WTC11 (cell line): Measurements from ENCODE around the gene BHMT2. TPM values are rescaled to one million over a fixed set of nuclear protein-coding genes. Genes with fewer than 3 reads are reported as not detected.

Source experiments
- ATAC-seq: fragments of 200-7000 bp; cut with Tn5 transposase; 2 replicates; pipeline ENCODE4 v1.10.0; 2021; ENCODE audit warnings: mild to moderate bottlenecking, moderate library complexity
- CTCF ChIA-PET: fragments of 300-600 bp; sonication (Branson Sonifier 250); formaldehyde crosslinking; loops from one replicate; lab custom pipeline; 2021; ENCODE audit warnings: antibody characterized with exemption; lab: Charles Lee
- POLR2A ChIA-PET: fragments of 350-600 bp; sonication (Branson Sonifier 250); formaldehyde crosslinking; loops from one replicate; lab custom pipeline; 2021; ENCODE audit warnings: antibody characterized with exemption; lab: Charles Lee
- DNase-seq: peaks from one replicate; pipeline ENCODE4 v3.0.0; 2021; ENCODE audit warnings: low spot score
- H3K27ac Mint-ChIP-seq: 2 replicates; pipeline ENCODE4 v1.8.0; 2021; ENCODE audit warnings: mixed read lengths
- H3K27me3 Mint-ChIP-seq: 2 replicates; pipeline ENCODE4 v1.8.0; 2021; ENCODE audit warnings: low read depth, mild to moderate bottlenecking, moderate library complexity, mixed read lengths
- H3K36me3 Mint-ChIP-seq: 2 replicates; pipeline ENCODE4 v1.8.0; 2021; ENCODE audit warnings: mixed read lengths
- H3K4me1 Mint-ChIP-seq: 2 replicates; pipeline ENCODE4 v1.8.0; 2022; ENCODE audit warnings: mixed read lengths
- H3K4me3 Mint-ChIP-seq: 2 replicates; pipeline ENCODE4 v1.8.0; 2021; ENCODE audit warnings: mild to moderate bottlenecking, moderate library complexity, mixed read lengths
- H3K9me3 Mint-ChIP-seq: 2 replicates; pipeline ENCODE4 v1.8.0; 2021; ENCODE audit warnings: mixed read lengths
- ATF2 ChIP-seq: sonication (generic); formaldehyde crosslinking; IDR thresholded peaks from 2 replicates; pipeline ENCODE4 v1.8.1; 2022; ENCODE audit warnings: low read depth, missing genetic modification reagents, borderline replicate concordance
- CREM ChIP-seq: sonication (generic); formaldehyde crosslinking; IDR thresholded peaks from 2 replicates; pipeline ENCODE4 v1.8.1; 2022; ENCODE audit warnings: mild to moderate bottlenecking, missing genetic modification reagents, moderate library complexity
- CTCF ChIP-seq: fragments of 200-600 bp; IDR thresholded peaks from 2 replicates; pipeline ENCODE4 v1.8.0; 2022; ENCODE audit warnings: antibody characterized with exemption
- ESRRA ChIP-seq: sonication (generic); formaldehyde crosslinking; IDR thresholded peaks from 2 replicates; pipeline ENCODE4 v1.8.1; 2022; ENCODE audit warnings: mild to moderate bottlenecking, missing genetic modification reagents, borderline replicate concordance
- GABPB1 ChIP-seq: sonication (generic); formaldehyde crosslinking; IDR thresholded peaks from 2 replicates; pipeline ENCODE4 v1.8.1; 2023; ENCODE audit warnings: mild to moderate bottlenecking, missing genetic modification reagents
- JAZF1 ChIP-seq: fragments of 250-450 bp; sonication (Bioruptor Pico); IDR thresholded peaks from 2 replicates; pipeline ENCODE4 v1.9.0; 2021; ENCODE audit warnings: moderate library complexity, mild to moderate bottlenecking, inconsistent platforms
- MXD4 ChIP-seq: fragments of 250-450 bp; sonication (Bioruptor Pico); IDR thresholded peaks from 2 replicates; pipeline ENCODE4 v1.8.0; 2021; ENCODE audit warnings: mild to moderate bottlenecking, moderate library complexity, borderline replicate concordance
- NR1H2 ChIP-seq: sonication (generic); formaldehyde crosslinking; IDR thresholded peaks from 2 replicates; pipeline ENCODE4 v1.9.0; 2021; ENCODE audit warnings: mild to moderate bottlenecking, moderate library complexity, missing genetic modification reagents
- SOX15 ChIP-seq: fragments of 250-450 bp; sonication (Bioruptor Pico); IDR thresholded peaks from 2 replicates; pipeline ENCODE4 v1.9.0; 2021; ENCODE audit warnings: mild to moderate bottlenecking
- TEAD4 ChIP-seq: sonication (generic); formaldehyde crosslinking; IDR thresholded peaks from 2 replicates; pipeline ENCODE4 v1.8.0; 2022; ENCODE audit warnings: mild to moderate bottlenecking, missing genetic modification reagents
- ZBTB21 ChIP-seq: sonication (generic); formaldehyde crosslinking; IDR thresholded peaks from 2 replicates; pipeline ENCODE4 v1.8.1; 2023; ENCODE audit warnings: mild to moderate bottlenecking, missing genetic modification reagents, borderline replicate concordance
- ZNF138 ChIP-seq: sonication (generic); formaldehyde crosslinking; conservative IDR thresholded peaks from 2 replicates; pipeline ENCODE4 v1.8.1; 2022; ENCODE audit warnings: mild to moderate bottlenecking, moderate library complexity, missing genetic modification reagents
- ZNF423 ChIP-seq: fragments of 250-450 bp; sonication (Bioruptor Pico); IDR thresholded peaks from 2 replicates; pipeline ENCODE4 v2.1.2; 2022; ENCODE audit warnings: mild to moderate bottlenecking, moderate library complexity
- ZNF532 ChIP-seq: fragments of 250-450 bp; sonication (Bioruptor Pico); IDR thresholded peaks from 2 replicates; pipeline ENCODE4 v1.9.0; 2021; ENCODE audit warnings: mild to moderate bottlenecking, borderline replicate concordance
- ZNF671 ChIP-seq: fragments of 250-450 bp; sonication (Bioruptor Pico); IDR thresholded peaks from 2 replicates; pipeline ENCODE4 v1.8.0; 2021; ENCODE audit warnings: mild to moderate bottlenecking
- total RNA-seq: library from RNA; stranded (reverse); gene quantifications from 3 replicates; pipeline ENCODE4 v1.2.3, GENCODE V29; 2021
- TF ChIP-seq, protein P1 (sequence below): fragments of 250-450 bp; sonication (Bioruptor Pico); IDR thresholded peaks from 2 replicates; pipeline ENCODE4 v1.9.0; 2021; ENCODE audit warnings: mild to moderate bottlenecking
- TF ChIP-seq, protein P2 (sequence below): sonication (generic); formaldehyde crosslinking; IDR thresholded peaks from 2 replicates; pipeline ENCODE4 v1.8.1; 2023; ENCODE audit warnings: mild to moderate bottlenecking, missing genetic modification reagents, moderate library complexity
- TF ChIP-seq, protein P3 (sequence below): sonication (generic); formaldehyde crosslinking; IDR thresholded peaks from 2 replicates; pipeline ENCODE4 v1.8.1; 2022; ENCODE audit warnings: low read depth, mild to moderate bottlenecking, moderate library complexity, missing genetic modification reagents, borderline replicate concordance

The BHMT2 gene
- total RNA-seq, 1 experiment from 2014 or later = 0.11 TPM

- H3K36me3 Mint-ChIP-seq = no peaks in the 10 kb centered on the region
- TF ChIP-seq ATF2 (CRISPR knock-in tag) (no peak), TEAD4 (CRISPR knock-in tag) (no peak)
- TF ChIP-seq, all 79 proteins: peak for 0
- no peak overlapping the region for H3K4me3 Mint-ChIP-seq
- no peaks in the 10 kb centered on the region for H3K9me3 Mint-ChIP-seq
- H3K4me1 Mint-ChIP-seq = no peaks in the 10 kb centered on the region
- ATAC-seq (no peak), DNase-seq (no peak)
- no peaks in the 10 kb centered on the region for H3K27me3 Mint-ChIP-seq
- H3K27ac Mint-ChIP-seq = no peak overlapping the region
- ChIA-PET POLR2A (no interaction called here), CTCF (interaction anchor here (1.0 to 1.7 kb wide), 3 partner anchors 22 to 148 kb away, joined by 5 to 8 read pairs (median 7); no protein-coding TSS in a partner anchor)
These were observed 22.4 kb upstream of the BHMT2 start for GRCh38 chr5:79047199-79047598.

GRCh38 chr5:79048437-79048836 lies 21.1 kb upstream of the BHMT2 start:
- CTCF ChIA-PET = interaction anchor here (1.2 to 1.7 kb wide), 2 partner anchors 23 to 85 kb away, joined by 5 to 8 read pairs; no protein-coding TSS in a partner anchor
- TF ChIP-seq MXD4 (CRISPR knock-in tag) (no peak), ZNF532 (CRISPR knock-in tag) (no peak), ZNF671 (CRISPR knock-in tag) (no peak), SOX15 (CRISPR knock-in tag) (no peak), ZNF138 (CRISPR knock-in tag) (no peak), GABPB1 (no peak), CREM (CRISPR knock-in tag) (no peak), ZNF423 (CRISPR knock-in tag) (no peak), JAZF1 (CRISPR knock-in tag) (no peak), NR1H2 (CRISPR knock-in tag) (no peak)
- TF ChIP-seq, protein P1, sequence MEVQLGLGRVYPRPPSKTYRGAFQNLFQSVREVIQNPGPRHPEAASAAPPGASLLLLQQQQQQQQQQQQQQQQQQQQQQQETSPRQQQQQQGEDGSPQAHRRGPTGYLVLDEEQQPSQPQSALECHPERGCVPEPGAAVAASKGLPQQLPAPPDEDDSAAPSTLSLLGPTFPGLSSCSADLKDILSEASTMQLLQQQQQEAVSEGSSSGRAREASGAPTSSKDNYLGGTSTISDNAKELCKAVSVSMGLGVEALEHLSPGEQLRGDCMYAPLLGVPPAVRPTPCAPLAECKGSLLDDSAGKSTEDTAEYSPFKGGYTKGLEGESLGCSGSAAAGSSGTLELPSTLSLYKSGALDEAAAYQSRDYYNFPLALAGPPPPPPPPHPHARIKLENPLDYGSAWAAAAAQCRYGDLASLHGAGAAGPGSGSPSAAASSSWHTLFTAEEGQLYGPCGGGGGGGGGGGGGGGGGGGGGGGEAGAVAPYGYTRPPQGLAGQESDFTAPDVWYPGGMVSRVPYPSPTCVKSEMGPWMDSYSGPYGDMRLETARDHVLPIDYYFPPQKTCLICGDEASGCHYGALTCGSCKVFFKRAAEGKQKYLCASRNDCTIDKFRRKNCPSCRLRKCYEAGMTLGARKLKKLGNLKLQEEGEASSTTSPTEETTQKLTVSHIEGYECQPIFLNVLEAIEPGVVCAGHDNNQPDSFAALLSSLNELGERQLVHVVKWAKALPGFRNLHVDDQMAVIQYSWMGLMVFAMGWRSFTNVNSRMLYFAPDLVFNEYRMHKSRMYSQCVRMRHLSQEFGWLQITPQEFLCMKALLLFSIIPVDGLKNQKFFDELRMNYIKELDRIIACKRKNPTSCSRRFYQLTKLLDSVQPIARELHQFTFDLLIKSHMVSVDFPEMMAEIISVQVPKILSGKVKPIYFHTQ (CRISPR knock-in tag) = no peak
- TF ChIP-seq, protein P2, sequence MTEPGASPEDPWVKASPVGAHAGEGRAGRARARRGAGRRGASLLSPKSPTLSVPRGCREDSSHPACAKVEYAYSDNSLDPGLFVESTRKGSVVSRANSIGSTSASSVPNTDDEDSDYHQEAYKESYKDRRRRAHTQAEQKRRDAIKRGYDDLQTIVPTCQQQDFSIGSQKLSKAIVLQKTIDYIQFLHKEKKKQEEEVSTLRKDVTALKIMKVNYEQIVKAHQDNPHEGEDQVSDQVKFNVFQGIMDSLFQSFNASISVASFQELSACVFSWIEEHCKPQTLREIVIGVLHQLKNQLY (CRISPR knock-in tag) = no peak
- Mint-ChIP-seq H3K36me3 (no peaks in the 10 kb centered on the region), H3K9me3 (no peaks in the 10 kb centered on the region), H3K27ac (no peak overlapping the region), H3K27me3 (no peaks in the 10 kb centered on the region), H3K4me3 (no peak overlapping the region), H3K4me1 (no peaks in the 10 kb centered on the region)
- ATAC-seq (no peak), DNase-seq (no peak)
- POLR2A ChIA-PET = no interaction called here

DNA sequence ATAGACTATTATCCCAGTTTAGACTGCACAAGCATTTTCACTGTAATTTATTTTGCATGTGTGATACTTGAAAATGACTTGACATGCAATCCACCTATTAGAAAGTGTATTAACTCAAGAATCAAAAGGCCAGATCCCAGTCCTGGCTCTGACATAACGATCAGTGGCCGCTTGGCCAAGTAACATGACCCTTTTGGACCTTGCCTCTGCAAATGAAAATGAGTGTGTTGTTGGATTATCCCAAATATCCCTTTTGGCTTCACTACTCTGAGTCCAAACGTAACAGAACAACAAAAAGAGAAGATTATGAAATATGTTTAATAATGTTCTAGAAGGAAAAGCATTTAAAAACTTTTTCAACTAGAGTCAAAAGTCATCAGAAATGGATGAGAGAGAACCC lies 19.1 kb upstream of the BHMT2 start:
- Mint-ChIP-seq H3K36me3 (no peaks in the 10 kb centered on the region), H3K4me3 (no peak overlapping the region), H3K27me3 (no peaks in the 10 kb centered on the region), H3K4me1 (peaks cover 3% of the 10 kb centered on the region), H3K27ac (no peak overlapping the region), H3K9me3 (no peaks in the 10 kb centered on the region)
- DNase-seq (no peak), ATAC-seq (no peak)
- ChIA-PET CTCF (no interaction called here), POLR2A (no interaction called here)
- TF ChIP-seq CTCF (no peak), ESRRA (no peak), ZBTB21 (CRISPR knock-in tag) (no peak)
- TF ChIP-seq, protein P3, sequence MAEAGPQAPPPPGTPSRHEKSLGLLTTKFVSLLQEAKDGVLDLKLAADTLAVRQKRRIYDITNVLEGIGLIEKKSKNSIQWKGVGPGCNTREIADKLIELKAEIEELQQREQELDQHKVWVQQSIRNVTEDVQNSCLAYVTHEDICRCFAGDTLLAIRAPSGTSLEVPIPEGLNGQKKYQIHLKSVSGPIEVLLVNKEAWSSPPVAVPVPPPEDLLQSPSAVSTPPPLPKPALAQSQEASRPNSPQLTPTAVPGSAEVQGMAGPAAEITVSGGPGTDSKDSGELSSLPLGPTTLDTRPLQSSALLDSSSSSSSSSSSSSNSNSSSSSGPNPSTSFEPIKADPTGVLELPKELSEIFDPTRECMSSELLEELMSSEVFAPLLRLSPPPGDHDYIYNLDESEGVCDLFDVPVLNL (CRISPR knock-in tag) = no peak
